Natural killer cell (primary cell): ENCODE results near the gene CASTOR1. TPM values are rescaled to one million over a fixed set of nuclear protein-coding genes. Genes with fewer than 3 reads are reported as not detected.
A peak's percentile ranks its signal among the peaks of the same experiment; 100 is the strongest.

Experiments used
- ATAC-seq, 3 donors: fragments of 150-1000 bp in 2 of 3; fragments of 200-7000 bp in 1 of 3; cut with Tn5 transposase; 1 replicate in 1 of 3; 2 replicates in 2 of 3; pipeline ENCODE4 v1.10.0; 2021; ENCODE audit warnings: mild to moderate bottlenecking in 2 of 3, moderate library complexity in 2 of 3
- DNase-seq, 2 donors: peaks; one replicate each; pipeline versions ENCODE4 v3.0.0 to v3.0.0-alpha.2; 2013 to 2021; ENCODE audit warnings: mixed read lengths in 1 of 2
- H3K27ac ChIP-seq: one replicate; pipeline ENCODE4 v1.5.1; 2013; ENCODE audit warnings: mild to moderate bottlenecking, low read length
- H3K27me3 ChIP-seq: one replicate; pipeline ENCODE4 v1.6.1; 2013; ENCODE audit warnings: low read length; ENCODE audit not compliant: control insufficient read depth, insufficient read depth
- H3K36me3 ChIP-seq: one replicate; pipeline ENCODE4 v1.6.1; 2013; ENCODE audit warnings: low read length; ENCODE audit not compliant: control insufficient read depth, insufficient read depth
- H3K4me1 ChIP-seq: one replicate; pipeline ENCODE4 v1.6.1; 2013; ENCODE audit warnings: low read length; ENCODE audit not compliant: control insufficient read depth, insufficient read depth
- H3K4me3 ChIP-seq: one replicate; pipeline ENCODE4 v1.5.1; 2013; ENCODE audit warnings: low read length
- H3K9me3 ChIP-seq: one replicate; pipeline ENCODE4 v1.6.1; 2013; ENCODE audit warnings: low read length; ENCODE audit not compliant: control insufficient read depth, insufficient read depth
- H3K27ac Mint-ChIP-seq, 2 donors: one replicate each; pipeline ENCODE4 v1.8.0; 2022; ENCODE audit warnings: mild to moderate bottlenecking in 2 of 2, mixed read lengths in 2 of 2, moderate library complexity in 1 of 2
- H3K27me3 Mint-ChIP-seq, 2 donors: one replicate each; pipeline ENCODE4 v1.8.0; 2022; ENCODE audit warnings: low read depth in 2 of 2, mixed read lengths in 2 of 2
- H3K36me3 Mint-ChIP-seq: one replicate; pipeline ENCODE4 v1.8.0; 2022; ENCODE audit warnings: mixed read lengths
- H3K4me1 Mint-ChIP-seq, 2 donors: one replicate each; pipeline ENCODE4 v1.8.0; 2022; ENCODE audit warnings: mixed read lengths in 2 of 2
- H3K4me3 Mint-ChIP-seq: one replicate; pipeline ENCODE4 v1.8.0; 2022; ENCODE audit warnings: mild to moderate bottlenecking, moderate library complexity, mixed read lengths
- H3K9me3 Mint-ChIP-seq, 2 donors: one replicate each; pipeline ENCODE4 v1.8.0; 2022; ENCODE audit warnings: mixed read lengths in 2 of 2
- CTCF ChIP-seq: fragments of 200-600 bp; IDR thresholded peaks from one replicate; pipeline ENCODE4 v1.8.0; 2022; ENCODE audit warnings: antibody characterized with exemption
- WGBS: methylation state at CpG from one replicate; pipeline ENCODE4 v1.1.7; 2013; ENCODE audit warnings: missing lambda C conversion rate; ENCODE audit not compliant: insufficient coverage; 5-methylcytosine and 5-hydroxymethylcytosine counted together
- intact Hi-C: fragments of 100-400 bp; cut with micrococcal nuclease; formaldehyde crosslinking; loops from one replicate; pipeline ENCODE4 v1.14.2; 2022
- total RNA-seq, 4 donors: library from RNA; stranded (reverse); fragments of 120-200 nt in 1 of 4; gene quantifications; one replicate each; pipeline versions ENCODE4 v1.2.3 to v1.2.4, GENCODE V29; 2013 to 2022

The CASTOR1 gene
- total RNA-seq, 3 donors from 2014 or later (not counting 1 experiment from before 2014, with no cell fraction given): 7.0 to 11.9 (median 8.8) TPM

DNA sequence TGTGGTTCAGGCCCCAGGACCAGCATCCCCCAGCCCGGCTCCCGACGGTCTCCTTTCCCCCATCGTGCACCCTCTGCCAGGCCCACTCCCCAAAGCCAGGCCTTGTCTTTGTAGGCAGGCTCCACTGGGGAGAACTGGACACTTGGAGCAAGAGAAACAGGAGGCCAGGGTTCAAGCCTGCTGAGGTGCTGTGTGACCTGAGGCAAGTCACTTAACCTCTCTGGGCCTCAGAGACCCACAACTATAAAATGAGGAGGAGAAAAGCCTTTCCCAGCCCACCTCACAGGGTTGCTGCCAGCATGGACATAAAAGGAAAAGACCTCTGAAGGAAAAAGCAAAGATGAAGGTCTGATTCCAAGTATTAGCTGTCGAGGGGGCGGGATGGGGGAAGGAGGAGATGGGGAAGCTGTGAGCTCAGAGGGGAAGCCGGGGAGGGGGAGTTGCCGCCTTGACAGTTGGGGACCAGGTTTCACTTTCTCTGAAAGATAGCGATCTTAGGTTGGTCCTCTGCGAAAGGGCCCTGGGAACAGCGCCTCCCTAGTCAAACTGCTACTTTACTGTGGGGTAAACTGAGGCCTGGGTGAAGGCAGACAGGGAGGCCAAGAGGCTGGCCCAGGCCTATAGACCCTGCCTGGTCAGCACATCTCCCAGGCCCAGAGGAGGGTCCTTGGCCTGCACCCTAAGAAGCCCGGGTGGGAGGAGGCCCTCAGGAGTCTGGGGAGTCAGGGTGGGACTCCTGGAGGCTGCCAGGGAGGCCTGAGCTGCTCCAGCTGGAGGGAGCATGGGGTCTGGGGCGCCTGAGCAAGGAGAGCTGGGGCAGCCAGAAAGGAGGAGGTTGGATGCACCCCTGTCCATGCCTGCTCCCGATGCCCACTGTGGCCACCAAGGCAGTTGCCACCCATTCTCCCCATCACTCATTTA, 21.7 kb downstream of the CASTOR1 start:
- peak overlapping the region; percentile 98 for H3K27ac ChIP-seq
- DNase-seq (peak; percentile 36 to 84), ATAC-seq (peak in 2 of 3 donors; percentile 11 to 25)
- Mint-ChIP-seq H3K9me3 (no peaks in the 10 kb centered on the region), H3K27me3 (no peaks in the 10 kb centered on the region), H3K4me1 (peaks cover 31 to 59% of the 10 kb centered on the region in 2 donors), H3K27ac (peak overlapping the region; percentile 97 to 99), H3K4me3 (peak overlapping the region; percentile 84), H3K36me3 (no peaks in the 10 kb centered on the region)
- TF ChIP-seq CTCF: no peak
- H3K4me3 ChIP-seq: peak overlapping the region; percentile 73
- 17% methylated on average over 14 of the region's 14 CpGs for WGBS
- H3K4me1 ChIP-seq: peaks cover 63% of the 10 kb centered on the region
- H3K36me3 ChIP-seq: peaks cover 12% of the 10 kb centered on the region
- H3K9me3 ChIP-seq: no peaks in the 10 kb centered on the region
- H3K27me3 ChIP-seq: no peaks in the 10 kb centered on the region
- intact Hi-C loops: loop anchor here (1.0 to 5.0 kb wide), 4 partner anchors 47 to 1025 kb away; partner anchors contain the start of genes PIK3IP1 and SF3A1

DNA sequence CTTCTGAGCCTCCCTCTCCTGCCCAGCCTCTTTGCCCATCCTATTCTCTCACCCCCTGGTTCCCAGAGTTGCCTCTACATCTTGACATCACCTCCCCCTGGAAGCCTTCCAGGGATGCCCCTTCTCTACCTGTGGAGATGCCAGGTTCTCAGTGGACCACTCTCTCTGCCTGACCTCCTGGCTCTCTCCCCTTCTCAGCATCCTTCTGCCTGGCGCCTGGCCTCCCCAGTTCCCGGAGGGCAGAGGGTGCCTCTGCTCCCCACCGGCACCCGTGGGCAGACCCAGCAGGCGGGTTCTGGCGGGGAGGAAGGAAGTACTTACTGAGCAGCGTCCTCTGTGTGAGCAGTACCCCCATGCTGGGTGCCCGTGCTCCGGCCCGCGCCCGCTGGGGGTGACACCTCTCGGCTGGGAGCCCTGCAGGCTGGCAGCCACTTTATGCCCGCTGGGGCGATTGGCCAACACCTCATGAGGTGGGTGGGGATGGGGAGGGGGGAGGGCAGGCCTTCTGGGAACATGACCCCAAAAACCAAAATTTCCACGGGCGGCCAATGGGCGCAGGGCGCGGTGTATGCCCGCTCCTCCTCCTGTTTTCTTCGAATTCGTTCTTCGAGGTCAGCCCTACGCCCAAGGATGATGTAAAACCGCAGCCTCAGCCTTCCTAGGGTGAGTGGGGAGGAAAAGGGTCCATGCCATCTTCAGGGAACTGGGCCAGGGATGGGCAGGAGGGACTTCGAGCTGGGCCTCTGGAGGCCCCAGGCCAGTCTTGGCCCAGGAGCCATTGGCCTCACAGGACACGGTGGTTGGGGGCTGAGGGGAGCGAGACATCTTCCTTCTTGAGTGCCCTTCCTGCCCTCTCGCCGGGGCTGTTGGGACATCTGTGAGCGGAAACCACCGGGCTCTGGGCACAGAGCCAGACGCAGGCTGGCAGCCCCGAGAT, 22.6 kb downstream of the CASTOR1 start, which contains the start of gene OSM:
Gene OSM, minus strand, starts transcription at position 407 of the 937 bp plus-strand sequence. Its CDS starts 52 bp downstream, at position 355.
- H3K36me3 ChIP-seq: peaks cover 12% of the 10 kb centered on the region
- no peaks in the 10 kb centered on the region for H3K27me3 Mint-ChIP-seq
- H3K27me3 ChIP-seq: no peaks in the 10 kb centered on the region
- peak within 1 kb of the TSS; percentile 73 for H3K4me3 ChIP-seq
- intact Hi-C loops: loop anchor here (1.0 to 5.0 kb wide), 4 partner anchors 46 to 1026 kb away; partner anchors contain the start of genes PIK3IP1 and SF3A1
- peak within 1 kb of the TSS; percentile 97 to 99 for H3K27ac Mint-ChIP-seq
- peaks cover 40 to 62% of the 10 kb centered on the region in 2 donors for H3K4me1 Mint-ChIP-seq
- peaks cover 69% of the 10 kb centered on the region for H3K4me1 ChIP-seq
- no peaks in the 10 kb centered on the region for H3K36me3 Mint-ChIP-seq
- DNase-seq (peak; percentile 76 to 91), ATAC-seq (peak; percentile 37 to 57 (median 42))
- H3K27ac ChIP-seq: peak within 1 kb of the TSS; percentile 98
- WGBS: 0% methylated on average over 35 of the region's 35 CpGs
- peak within 1 kb of the TSS; percentile 92 for H3K4me3 Mint-ChIP-seq
- no peaks in the 10 kb centered on the region for H3K9me3 Mint-ChIP-seq
- no peaks in the 10 kb centered on the region for H3K9me3 ChIP-seq
- no peak for TF ChIP-seq CTCF

GRCh38 chr22:30265823-30266444, 23.4 kb downstream of the CASTOR1 start:
- TF ChIP-seq CTCF: no peak
- no peaks in the 10 kb centered on the region for H3K36me3 Mint-ChIP-seq
- H3K4me1 Mint-ChIP-seq: peaks cover 40 to 62% of the 10 kb centered on the region in 2 donors
- Histone ChIP-seq H3K4me1 (peaks cover 67% of the 10 kb centered on the region), H3K27me3 (no peaks in the 10 kb centered on the region), H3K27ac (peak overlapping the region; percentile 98), H3K36me3 (peaks cover 12% of the 10 kb centered on the region), H3K9me3 (no peaks in the 10 kb centered on the region), H3K4me3 (peak overlapping the region; percentile 73)
- no peaks in the 10 kb centered on the region for H3K27me3 Mint-ChIP-seq
- intact Hi-C loops: loop anchor here (2.0 to 5.0 kb wide), 2 partner anchors 45 to 1026 kb away; partner anchors contain the start of gene PIK3IP1
- H3K27ac Mint-ChIP-seq: peak overlapping the region; percentile 97 to 99
- peak; percentile 87 to 94 for DNase-seq
- ATAC-seq: peak; percentile 73 to 81 (median 78)
- WGBS: under 1% methylated on average over 24 of the region's 24 CpGs
- no peaks in the 10 kb centered on the region for H3K9me3 Mint-ChIP-seq
- peak overlapping the region; percentile 92 for H3K4me3 Mint-ChIP-seq
